Measurements from ENCODE around the gene WDR20.

Gene WDR20

DNA sequence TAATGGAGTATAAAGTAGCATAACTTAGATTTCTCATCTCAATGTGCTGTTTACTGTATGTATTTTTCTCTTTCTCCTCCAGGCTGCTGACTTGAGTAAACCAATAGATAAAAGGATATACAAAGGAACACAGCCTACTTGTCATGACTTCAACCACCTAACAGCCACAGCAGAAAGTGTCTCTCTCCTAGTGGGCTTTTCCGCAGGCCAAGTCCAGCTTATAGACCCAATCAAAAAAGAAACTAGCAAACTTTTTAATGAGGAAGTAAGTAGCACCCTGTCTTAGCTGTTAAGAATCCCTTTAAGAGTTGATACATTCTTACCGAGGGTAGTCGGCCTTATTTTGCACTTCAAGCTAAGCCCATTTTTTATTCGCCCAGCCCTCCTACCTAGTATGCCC lies 55.2 kb downstream of the WDR20 start:
- no peak overlapping the region for H3K27ac ChIP-seq (ENCODE audit: low read length, poor library complexity, severe bottlenecking)
- H3K4me1 ChIP-seq (ENCODE audit: control insufficient read depth, insufficient read depth, low read depth, low read length): peaks cover 10% of the 10 kb centered on the region
- no peak overlapping the region for H3K18ac ChIP-seq (ENCODE audit: low read depth in 1 of 2, low read length in 2 of 2)
- H4K8ac ChIP-seq (ENCODE audit: low read length): no peak overlapping the region
- no peak overlapping the region for H2BK12ac ChIP-seq (ENCODE audit: low read length in 2 of 2)
- no peak overlapping the region for H3K4ac ChIP-seq (ENCODE audit: low read depth in 1 of 2, low read length in 2 of 2)
- H2AFZ ChIP-seq (ENCODE audit: low read depth, low read length): no peak overlapping the region
- H2BK120ac ChIP-seq (ENCODE audit: low read depth, low read length): no peak overlapping the region
- H3K79me1 ChIP-seq (replicated peaks; ENCODE audit: low read length, poor library complexity, severe bottlenecking): peaks cover 53% of the 10 kb centered on the region
- H3K4me3 ChIP-seq (ENCODE audit: insufficient read depth in 1 of 2, low read depth in 1 of 2, low read length in 2 of 2): no peak overlapping the region
- no peak overlapping the region for H2BK5ac ChIP-seq (ENCODE audit: low read depth, low read length, poor library complexity, severe bottlenecking)
- H3K9me3 ChIP-seq (ENCODE audit: control insufficient read depth, low read length): no peaks in the 10 kb centered on the region
- H2BK15ac ChIP-seq (ENCODE audit: low read depth, poor library complexity, severe bottlenecking): no peak overlapping the region
- no peak overlapping the region for H3K23ac ChIP-seq (ENCODE audit: low read length in 2 of 2)
- H3K27me3 ChIP-seq (ENCODE audit: control insufficient read depth in 1 of 2, insufficient read depth in 1 of 2, low read length in 2 of 2): no peaks in the 10 kb centered on the region
- H3K9ac ChIP-seq (ENCODE audit: low read length): no peak overlapping the region
- H3K14ac ChIP-seq (ENCODE audit: low read length in 2 of 2): no peak overlapping the region
- H3K36me3 ChIP-seq (ENCODE audit: control insufficient read depth in 1 of 2, insufficient read depth in 2 of 2, low read depth in 1 of 2, low read length in 2 of 2): peaks cover 19 to 45% of the 10 kb centered on the region in 2 experiments
- 93% methylated on average over 4 of the region's 4 CpGs for whole genome bisulfite sequencing
- no peak overlapping the region for H2AK5ac ChIP-seq (ENCODE audit: low read length, severe bottlenecking)
- no peak overlapping the region for H4K91ac ChIP-seq (ENCODE audit: low read length)
- no peak for DNase-seq
- H3K4me2 ChIP-seq (ENCODE audit: low read length, poor library complexity, severe bottlenecking): no peak overlapping the region

DNA sequence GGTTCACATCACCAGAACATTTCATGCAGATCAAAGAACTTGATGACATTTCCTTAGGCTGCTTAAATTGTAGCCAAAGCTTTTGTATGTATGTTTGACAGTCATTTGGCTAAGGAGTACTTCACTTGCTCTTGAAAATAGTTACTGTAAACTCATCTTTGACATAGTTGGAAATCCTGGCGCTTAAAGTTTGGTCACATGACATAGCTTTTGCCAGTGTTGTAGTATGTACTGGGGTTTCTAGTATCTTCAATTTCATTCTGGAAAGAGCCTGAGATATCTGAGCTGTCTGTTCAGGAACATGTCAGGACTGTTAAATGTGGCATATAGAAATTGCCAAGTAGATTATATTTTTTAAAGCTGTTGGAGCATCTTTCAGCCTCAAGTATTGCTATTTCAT lies 55.7 kb downstream of the WDR20 start:
- Histone ChIP-seq H4K8ac (ENCODE audit: low read length) (no peak overlapping the region), H3K27ac (ENCODE audit: low read length, poor library complexity, severe bottlenecking) (no peak overlapping the region), H3K4me1 (ENCODE audit: control insufficient read depth, insufficient read depth, low read depth, low read length) (peaks cover 8% of the 10 kb centered on the region), H3K4ac (ENCODE audit: low read depth in 1 of 2, low read length in 2 of 2) (no peak overlapping the region), H3K18ac (ENCODE audit: low read depth in 1 of 2, low read length in 2 of 2) (no peak overlapping the region), H3K4me3 (ENCODE audit: insufficient read depth in 1 of 2, low read depth in 1 of 2, low read length in 2 of 2) (no peak overlapping the region), H3K27me3 (ENCODE audit: control insufficient read depth in 1 of 2, insufficient read depth in 1 of 2, low read length in 2 of 2) (no peaks in the 10 kb centered on the region), H2AK5ac (ENCODE audit: low read length, severe bottlenecking) (no peak overlapping the region), H2BK15ac (ENCODE audit: low read depth, poor library complexity, severe bottlenecking) (no peak overlapping the region), H2BK12ac (ENCODE audit: low read length in 2 of 2) (no peak overlapping the region), H3K79me1 (replicated peaks; ENCODE audit: low read length, poor library complexity, severe bottlenecking) (peaks cover 54% of the 10 kb centered on the region), H2AFZ (ENCODE audit: low read depth, low read length) (no peak overlapping the region), H4K91ac (ENCODE audit: low read length) (no peak overlapping the region), H3K36me3 (ENCODE audit: control insufficient read depth in 1 of 2, insufficient read depth in 2 of 2, low read depth in 1 of 2, low read length in 2 of 2) (peaks cover 21 to 49% of the 10 kb centered on the region in 2 experiments), H3K9ac (ENCODE audit: low read length) (no peak overlapping the region), H2BK5ac (ENCODE audit: low read depth, low read length, poor library complexity, severe bottlenecking) (no peak overlapping the region), H3K4me2 (ENCODE audit: low read length, poor library complexity, severe bottlenecking) (no peak overlapping the region), H3K9me3 (ENCODE audit: control insufficient read depth, low read length) (no peaks in the 10 kb centered on the region), H2BK120ac (ENCODE audit: low read depth, low read length) (no peak overlapping the region), H3K23ac (ENCODE audit: low read length in 2 of 2) (no peak overlapping the region), H3K14ac (ENCODE audit: low read length in 2 of 2) (no peak overlapping the region)
- WGBS: 100% methylated on average over 1 of the region's 1 CpG
- DNase-seq: no peak

DNA sequence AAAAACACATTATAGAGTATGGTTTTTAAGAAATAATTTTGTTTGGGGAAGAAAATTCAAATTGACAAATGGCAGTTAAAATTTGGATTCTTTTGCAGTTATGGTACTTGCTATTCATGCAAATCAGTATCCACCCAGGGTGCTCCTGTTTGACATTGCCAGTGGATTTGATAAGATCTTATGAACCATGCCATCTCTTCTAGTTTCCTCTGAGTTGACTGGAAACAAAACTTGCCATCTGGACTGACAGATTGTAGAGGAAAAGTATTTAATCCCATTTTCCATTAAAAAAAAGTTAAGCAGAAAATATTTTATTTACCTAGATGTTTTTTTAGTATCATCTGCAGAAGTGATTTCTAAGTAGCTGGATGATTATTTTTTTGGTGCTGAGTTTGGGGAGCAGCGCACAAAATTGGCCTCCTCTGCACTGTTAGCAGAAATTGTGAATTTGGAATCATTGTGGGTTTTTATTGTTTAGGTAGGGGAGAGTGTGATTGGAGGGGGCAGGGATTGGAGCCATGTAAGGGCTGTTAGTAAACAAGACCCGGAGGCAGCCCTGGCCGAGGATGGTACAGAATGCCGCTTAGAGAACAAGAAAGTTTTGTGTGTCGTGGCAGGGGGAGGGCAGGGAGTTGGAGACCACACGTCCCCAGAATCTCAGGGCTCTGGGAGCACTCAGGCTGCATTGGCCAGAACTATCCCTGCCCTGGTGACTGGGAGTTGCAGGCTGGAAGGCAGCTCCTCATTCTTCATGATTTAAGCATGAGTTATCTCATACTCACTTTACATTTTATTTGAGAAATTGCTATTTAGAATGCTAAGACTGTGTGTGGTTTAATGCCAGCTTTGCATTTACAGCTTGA lies 56.6 kb downstream of the WDR20 start:
- no peak overlapping the region for H3K18ac ChIP-seq (ENCODE audit: low read depth in 1 of 2, low read length in 2 of 2)
- no peak overlapping the region for H3K14ac ChIP-seq (ENCODE audit: low read length in 2 of 2)
- no peak overlapping the region for H4K8ac ChIP-seq (ENCODE audit: low read length)
- no peak overlapping the region for H3K4me3 ChIP-seq (ENCODE audit: insufficient read depth in 1 of 2, low read depth in 1 of 2, low read length in 2 of 2)
- no peak overlapping the region for H3K27ac ChIP-seq (ENCODE audit: low read length, poor library complexity, severe bottlenecking)
- H2BK5ac ChIP-seq (ENCODE audit: low read depth, low read length, poor library complexity, severe bottlenecking): no peak overlapping the region
- no peak overlapping the region for H3K23ac ChIP-seq (ENCODE audit: low read length in 2 of 2)
- DNase-seq: no peak
- H3K9me3 ChIP-seq (ENCODE audit: control insufficient read depth, low read length): no peaks in the 10 kb centered on the region
- H2BK12ac ChIP-seq (ENCODE audit: low read length in 2 of 2): no peak overlapping the region
- no peak overlapping the region for H2BK15ac ChIP-seq (ENCODE audit: low read depth, poor library complexity, severe bottlenecking)
- WGBS: 98% methylated on average over 5 of the region's 6 CpGs
- H4K91ac ChIP-seq (ENCODE audit: low read length): no peak overlapping the region
- H3K4ac ChIP-seq (ENCODE audit: low read depth in 1 of 2, low read length in 2 of 2): no peak overlapping the region
- H3K9ac ChIP-seq (ENCODE audit: low read length): no peak overlapping the region
- H2AFZ ChIP-seq (ENCODE audit: low read depth, low read length): no peak overlapping the region
- H3K27me3 ChIP-seq (ENCODE audit: control insufficient read depth in 1 of 2, insufficient read depth in 1 of 2, low read length in 2 of 2): no peaks in the 10 kb centered on the region
- peaks cover 7% of the 10 kb centered on the region for H3K4me1 ChIP-seq (ENCODE audit: control insufficient read depth, insufficient read depth, low read depth, low read length)
- H3K4me2 ChIP-seq (ENCODE audit: low read length, poor library complexity, severe bottlenecking): no peak overlapping the region
- no peak overlapping the region for H2AK5ac ChIP-seq (ENCODE audit: low read length, severe bottlenecking)
- peaks cover 51% of the 10 kb centered on the region for H3K79me1 ChIP-seq (replicated peaks; ENCODE audit: low read length, poor library complexity, severe bottlenecking)
- H3K36me3 ChIP-seq (ENCODE audit: control insufficient read depth in 1 of 2, insufficient read depth in 2 of 2, low read depth in 1 of 2, low read length in 2 of 2): peaks cover 24 to 54% of the 10 kb centered on the region in 2 experiments
- no peak overlapping the region for H2BK120ac ChIP-seq (ENCODE audit: low read depth, low read length)

DNA sequence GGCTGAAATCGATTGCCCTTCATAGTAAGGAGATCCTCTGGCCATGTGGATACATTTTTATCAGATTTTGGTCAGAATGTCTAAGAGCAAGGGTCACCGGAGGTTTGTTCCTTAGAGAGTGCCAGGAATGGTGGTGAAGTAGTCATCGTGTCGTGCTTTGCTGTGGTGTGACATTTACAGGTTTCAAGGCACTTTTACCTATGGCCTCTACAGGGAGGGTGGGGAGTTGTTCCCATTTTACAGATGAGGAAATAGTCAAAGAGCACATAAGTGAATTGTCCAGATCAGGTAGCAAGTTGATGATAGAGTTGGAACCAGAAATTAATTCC lies 57.2 kb downstream of the WDR20 start:
- Histone ChIP-seq H3K79me1 (replicated peaks; ENCODE audit: low read length, poor library complexity, severe bottlenecking) (peaks cover 52% of the 10 kb centered on the region), H3K4me3 (ENCODE audit: insufficient read depth in 1 of 2, low read depth in 1 of 2, low read length in 2 of 2) (no peak overlapping the region), H3K36me3 (ENCODE audit: control insufficient read depth in 1 of 2, insufficient read depth in 2 of 2, low read depth in 1 of 2, low read length in 2 of 2) (peaks cover 29 to 57% of the 10 kb centered on the region in 2 experiments), H2BK15ac (ENCODE audit: low read depth, poor library complexity, severe bottlenecking) (no peak overlapping the region), H3K14ac (ENCODE audit: low read length in 2 of 2) (no peak overlapping the region), H3K9me3 (ENCODE audit: control insufficient read depth, low read length) (no peaks in the 10 kb centered on the region), H4K91ac (ENCODE audit: low read length) (no peak overlapping the region), H2BK120ac (ENCODE audit: low read depth, low read length) (no peak overlapping the region), H3K23ac (ENCODE audit: low read length in 2 of 2) (no peak overlapping the region), H2AK5ac (ENCODE audit: low read length, severe bottlenecking) (no peak overlapping the region), H4K8ac (ENCODE audit: low read length) (no peak overlapping the region), H2BK12ac (ENCODE audit: low read length in 2 of 2) (no peak overlapping the region), H3K18ac (ENCODE audit: low read depth in 1 of 2, low read length in 2 of 2) (no peak overlapping the region), H3K27ac (ENCODE audit: low read length, poor library complexity, severe bottlenecking) (no peak overlapping the region), H3K9ac (ENCODE audit: low read length) (no peak overlapping the region), H3K4me1 (ENCODE audit: control insufficient read depth, insufficient read depth, low read depth, low read length) (peaks cover 6% of the 10 kb centered on the region), H2BK5ac (ENCODE audit: low read depth, low read length, poor library complexity, severe bottlenecking) (no peak overlapping the region), H3K4ac (ENCODE audit: low read depth in 1 of 2, low read length in 2 of 2) (no peak overlapping the region), H3K4me2 (ENCODE audit: low read length, poor library complexity, severe bottlenecking) (no peak overlapping the region), H3K27me3 (ENCODE audit: control insufficient read depth in 1 of 2, insufficient read depth in 1 of 2, low read length in 2 of 2) (no peaks in the 10 kb centered on the region), H2AFZ (ENCODE audit: low read depth, low read length) (no peak overlapping the region)
- DNase-seq: no peak
- 97% methylated on average over 4 of the region's 4 CpGs for WGBS
